ENCODE measurements around the gene LAMA1.
A peak's percentile ranks its signal among the peaks of the same experiment; 100 is the strongest.

Gene LAMA1

DNA sequence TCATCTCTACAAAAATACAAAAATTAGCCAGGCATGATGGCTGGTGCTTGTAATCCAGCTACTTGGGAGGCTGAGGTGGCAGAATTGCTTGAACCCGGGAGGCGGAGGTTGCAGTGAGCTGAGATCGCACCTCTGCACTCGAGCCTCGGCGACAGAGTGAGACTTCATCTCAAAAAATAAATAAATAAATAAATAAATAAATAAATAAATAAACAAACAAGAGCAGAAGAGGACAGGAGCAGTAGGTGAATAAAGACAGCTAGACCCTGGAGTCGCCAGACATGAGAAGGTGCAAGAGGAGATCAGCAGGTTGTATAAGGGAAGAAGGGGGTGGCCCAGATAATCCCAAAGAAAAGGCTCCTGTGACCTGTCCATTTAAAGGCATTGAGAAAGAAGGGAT, 12.3 kb downstream of the LAMA1 start:
- DNase-seq, result no peak

DNA sequence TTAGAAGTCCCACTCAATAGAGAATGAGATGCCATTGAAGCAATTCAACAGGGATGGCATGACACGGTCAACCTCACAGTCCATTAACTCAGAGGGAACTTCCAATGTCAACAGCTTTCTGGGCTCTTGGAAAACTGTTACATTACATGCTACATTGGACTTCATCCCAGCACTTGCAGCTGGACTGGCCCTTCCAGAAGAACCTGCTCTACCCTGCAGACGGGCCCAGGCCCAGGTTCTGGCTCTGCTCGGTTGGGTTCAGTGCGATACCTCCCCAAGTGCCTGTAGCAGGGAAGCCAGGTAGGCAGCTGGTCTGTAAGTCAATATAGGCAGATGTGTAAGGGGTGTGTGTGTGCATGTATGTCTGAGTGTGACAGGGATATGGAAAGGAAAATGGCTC, 12.9 kb downstream of the LAMA1 start:
- DNase-seq, result no peak

GRCh38 chr18:7102131-7102530, 15.5 kb downstream of the LAMA1 start:
- no peak for DNase-seq

DNA sequence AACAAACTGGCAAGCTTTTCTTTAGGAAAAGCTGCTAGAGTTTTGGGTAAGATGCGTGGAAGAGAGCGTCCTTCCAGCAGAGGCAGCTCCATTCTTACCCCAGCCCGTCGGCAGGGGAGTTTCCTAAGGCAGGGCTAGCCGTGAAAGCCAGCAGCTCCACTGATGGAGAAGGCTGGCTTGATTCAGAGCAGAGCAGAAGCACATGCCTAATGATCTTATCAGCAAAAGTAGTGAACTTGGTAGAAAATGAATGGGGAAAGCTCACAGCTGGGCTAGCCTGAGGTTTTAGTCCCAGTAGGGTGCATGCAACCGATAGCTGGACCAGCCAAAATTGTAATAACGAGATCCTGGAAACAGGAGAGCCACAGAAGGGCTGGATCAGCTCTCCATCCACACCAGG, 20.8 kb downstream of the LAMA1 start:
- DNase-seq, result no peak

GRCh38 chr18:7094427-7094826, 23.2 kb downstream of the LAMA1 start:
- no peak for DNase-seq

- no peak for DNase-seq
These were observed 26.8 kb downstream of the LAMA1 start for GRCh38 chr18:7090771-7091170.

DNA sequence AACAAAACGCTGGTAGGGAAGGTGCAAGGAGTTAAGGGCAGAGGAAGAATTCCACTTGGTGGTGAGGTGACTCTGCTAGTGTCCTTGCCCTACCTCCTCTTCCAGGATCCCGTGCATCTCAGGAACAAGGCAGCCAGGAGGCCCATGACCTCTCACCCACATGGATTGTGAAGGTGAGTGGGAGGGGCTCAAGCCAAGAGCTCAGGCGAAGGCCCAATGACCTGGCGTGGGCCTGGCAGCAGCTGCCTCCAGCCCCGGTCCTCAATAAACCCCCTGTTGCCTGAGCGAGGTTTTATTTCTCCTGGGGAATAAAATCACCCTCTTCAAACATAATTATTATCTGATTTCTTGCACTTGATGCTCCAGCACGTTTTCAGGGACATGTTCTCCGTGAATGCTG, 28.2 kb downstream of the LAMA1 start:
- no peak for DNase-seq

GRCh38 chr18:7084080-7085065, 33.2 kb downstream of the LAMA1 start:
- DNase-seq, result peak; percentile 84

DNA sequence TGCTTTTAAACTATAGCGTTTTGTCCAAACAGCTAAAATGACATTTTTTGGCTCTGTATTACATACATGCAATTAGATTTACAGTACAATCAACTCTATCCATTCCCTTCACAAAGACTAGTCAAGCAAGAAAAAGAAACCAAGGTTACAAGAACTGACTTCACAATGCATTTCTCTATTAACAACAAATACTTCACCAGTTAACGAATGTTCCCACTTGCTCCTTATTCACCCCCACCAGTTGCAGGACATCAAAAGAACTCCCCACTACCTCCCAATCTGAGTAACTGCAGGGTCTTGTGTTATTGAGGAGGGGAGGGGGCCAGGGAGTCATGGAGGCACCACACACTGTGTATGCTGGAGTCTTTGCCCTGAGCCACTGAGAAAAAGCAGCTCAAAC, 34.9 kb downstream of the LAMA1 start:
- DNase-seq, result no peak

DNA sequence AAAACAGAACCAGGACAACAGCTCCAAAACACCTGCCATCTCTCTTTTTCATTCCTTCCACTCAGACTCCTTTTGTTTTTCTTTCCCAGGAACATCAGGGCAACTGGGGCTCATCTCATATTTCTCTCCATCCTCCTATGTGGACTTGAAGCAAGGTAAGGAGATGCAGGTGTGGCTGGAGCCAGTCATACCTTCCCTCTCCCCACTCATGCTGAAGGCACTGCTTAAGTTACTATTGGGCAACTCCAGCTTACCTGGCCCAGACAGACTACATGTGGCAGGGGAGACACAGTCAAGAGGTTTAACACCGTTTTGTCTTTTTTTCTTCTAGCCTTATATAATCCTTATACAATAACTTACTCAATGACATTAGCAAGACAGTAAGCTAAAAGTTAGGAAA, 38.4 kb downstream of the LAMA1 start:
- DNase-seq, result no peak

- DNase-seq, result no peak
These were observed 45.0 kb downstream of the LAMA1 start for GRCh38 chr18:7072593-7072992.

DNA sequence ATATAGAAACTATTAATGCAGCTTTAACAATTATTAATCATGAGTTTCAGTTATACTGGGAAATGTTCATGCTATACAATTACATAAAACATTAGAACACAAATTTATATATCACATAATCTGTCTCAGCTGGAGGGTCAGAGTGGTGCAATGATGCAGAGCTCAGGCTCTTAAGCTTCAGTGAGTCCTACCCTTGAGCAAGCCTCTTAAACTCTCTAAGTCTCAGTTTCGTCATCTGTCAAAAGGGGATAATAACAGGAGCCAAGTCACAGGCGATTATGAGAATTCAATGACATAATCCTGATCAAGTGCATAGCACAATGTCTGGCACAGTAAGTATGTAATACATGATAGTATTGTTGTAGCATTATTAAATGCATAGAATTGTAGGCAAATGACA, 46.0 kb downstream of the LAMA1 start:
- DNase-seq, result no peak

- DNase-seq, result no peak
These were observed 47.1 kb downstream of the LAMA1 start for GRCh38 chr18:7070466-7070865.

DNA sequence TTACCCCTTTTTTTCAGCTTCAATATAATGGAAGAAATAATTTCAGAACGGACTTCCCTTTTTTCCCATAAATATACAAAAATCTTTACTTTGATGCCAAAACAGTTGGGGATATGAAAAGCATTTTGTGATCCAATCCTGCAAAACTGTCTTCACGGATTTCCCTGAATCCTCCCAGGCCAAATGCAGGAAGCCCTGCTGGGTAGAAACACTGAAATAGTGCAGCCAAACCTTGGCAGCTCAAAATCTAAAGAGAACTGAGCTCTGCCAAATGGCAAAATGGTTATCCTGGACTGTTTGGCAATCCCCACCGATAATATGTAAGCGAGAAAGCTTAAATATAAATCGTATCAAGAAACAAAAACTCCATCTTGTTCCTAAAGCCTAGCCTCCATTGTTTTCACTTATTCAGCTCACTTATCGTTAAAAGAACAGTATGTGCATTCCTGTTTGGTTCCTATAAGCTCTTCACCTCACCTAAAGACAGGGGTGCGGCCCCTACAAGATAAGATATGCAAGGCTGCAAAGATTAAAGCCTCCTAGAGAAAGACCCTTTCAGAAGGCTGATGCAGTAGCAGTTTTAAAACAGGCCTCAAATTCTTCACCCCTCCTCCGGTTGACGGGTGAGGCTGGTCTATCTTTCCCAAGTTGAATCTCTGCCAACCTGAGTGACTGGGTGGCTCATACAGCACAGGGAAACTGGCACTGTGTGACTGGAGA, 48.6 kb downstream of the LAMA1 start:
- DNase-seq, result no peak

DNA sequence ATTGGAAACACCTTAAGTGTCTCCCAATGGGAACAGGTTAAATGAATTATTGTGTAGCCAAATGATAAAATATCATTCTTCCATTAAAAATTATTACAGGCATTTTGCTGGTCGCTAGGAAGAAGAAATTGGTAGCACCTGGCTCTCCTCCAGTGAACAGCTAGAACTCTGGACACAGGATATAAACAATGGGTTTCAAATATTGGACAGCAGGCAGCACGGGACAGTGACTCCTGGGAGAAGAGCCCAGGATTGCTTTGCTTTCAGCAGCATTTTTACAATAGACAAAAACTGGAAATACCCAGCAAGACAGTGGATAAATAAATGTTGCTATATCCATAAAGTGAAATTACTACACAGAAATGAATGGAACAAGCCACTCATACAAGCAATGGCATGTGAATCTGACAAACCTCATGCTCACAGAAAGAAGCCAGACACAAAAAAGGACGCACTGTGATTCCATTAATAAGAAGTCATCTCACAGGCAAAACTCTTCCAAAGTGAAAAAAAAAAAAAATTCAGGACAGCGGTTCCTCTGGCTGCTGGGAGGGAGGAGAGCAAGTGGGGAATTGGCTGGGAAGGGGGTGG, 50.5 kb downstream of the LAMA1 start:
- no peak for DNase-seq

DNA sequence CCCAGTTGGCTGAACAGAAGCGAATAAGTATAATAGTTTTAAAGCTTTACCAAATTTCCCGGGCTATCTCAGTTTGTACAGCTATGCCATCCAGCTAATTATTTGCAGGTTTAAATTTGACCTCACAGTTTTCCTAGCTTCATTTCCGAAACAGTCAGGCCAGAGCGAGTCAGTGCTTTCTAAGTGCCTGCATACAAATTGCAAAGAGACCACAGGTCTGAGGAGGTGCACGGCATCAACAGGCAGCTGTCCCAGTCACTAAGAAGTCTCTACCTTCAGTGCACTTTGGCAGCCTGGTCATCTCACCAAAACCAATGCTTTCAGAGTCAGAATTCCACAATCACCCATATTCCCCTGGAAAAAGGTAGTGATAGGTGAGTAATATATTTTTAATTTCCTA, 51.9 kb downstream of the LAMA1 start:
- no peak for DNase-seq

GRCh38 chr18:7064346-7064745, 53.3 kb downstream of the LAMA1 start:
- no peak for DNase-seq

GRCh38 chr18:7062811-7063210, 54.8 kb downstream of the LAMA1 start:
- no peak for DNase-seq

DNA sequence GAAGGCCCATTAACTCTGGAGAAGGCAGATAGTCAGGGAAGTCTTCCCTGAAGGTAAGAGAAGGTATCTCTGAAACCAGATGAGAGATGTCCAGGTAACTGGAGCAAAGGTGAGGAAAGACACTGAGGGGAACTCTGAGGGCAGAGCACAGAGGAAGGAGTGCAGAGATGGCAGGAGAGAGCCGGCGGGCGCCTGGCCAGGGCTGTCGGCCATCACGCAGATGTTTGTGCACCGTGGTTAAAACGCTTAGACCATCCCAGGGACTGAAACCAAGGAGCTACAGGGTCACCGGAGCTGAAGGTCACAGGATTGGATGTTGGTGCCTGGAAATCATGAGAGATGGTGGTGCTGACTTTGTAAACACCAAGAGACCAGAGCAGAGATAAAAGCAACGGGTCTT, 55.4 kb downstream of the LAMA1 start:
- no peak for DNase-seq

DNA sequence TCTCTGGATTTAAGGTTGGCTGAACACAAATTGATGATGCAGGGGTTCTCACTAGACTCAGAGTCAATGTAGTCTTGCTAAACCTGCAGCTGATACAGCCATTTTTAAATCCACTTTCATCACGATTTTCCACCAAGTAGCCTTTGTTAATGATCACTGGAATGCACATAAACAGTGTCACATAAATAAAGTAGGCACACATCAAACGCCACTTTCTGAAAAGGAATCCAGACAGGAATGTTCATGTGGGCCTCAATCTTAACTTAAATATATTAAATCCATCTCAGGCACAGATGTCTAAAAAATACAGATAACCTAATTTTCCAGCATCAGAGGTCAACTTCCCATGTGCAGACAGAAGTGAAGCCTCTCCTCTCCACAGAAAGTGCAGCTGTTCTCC, 58.3 kb downstream of the LAMA1 start:
- DNase-seq, result no peak

- no peak for DNase-seq
These were observed 61.6 kb downstream of the LAMA1 start for GRCh38 chr18:7056026-7056425.

DNA sequence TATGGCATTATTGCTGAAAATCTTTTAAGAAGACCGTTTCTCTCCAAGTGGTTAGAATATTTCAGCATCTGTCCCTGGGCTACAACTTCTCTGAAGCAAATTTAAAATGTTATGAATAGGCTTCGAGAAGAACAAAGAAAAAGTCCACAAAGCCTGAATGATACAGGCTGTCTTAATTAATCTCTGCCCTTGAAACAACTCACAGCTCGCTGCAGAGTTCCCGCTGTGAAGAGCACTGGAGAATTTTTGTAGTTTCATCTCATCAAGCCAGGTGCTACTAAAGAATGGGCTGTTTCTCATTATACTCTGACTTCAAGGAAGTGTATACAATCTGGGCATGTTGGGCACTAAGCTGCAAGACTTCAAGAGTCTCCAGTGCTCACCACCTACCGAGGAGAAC, 67.6 kb downstream of the LAMA1 start:
- DNase-seq, result no peak

DNA sequence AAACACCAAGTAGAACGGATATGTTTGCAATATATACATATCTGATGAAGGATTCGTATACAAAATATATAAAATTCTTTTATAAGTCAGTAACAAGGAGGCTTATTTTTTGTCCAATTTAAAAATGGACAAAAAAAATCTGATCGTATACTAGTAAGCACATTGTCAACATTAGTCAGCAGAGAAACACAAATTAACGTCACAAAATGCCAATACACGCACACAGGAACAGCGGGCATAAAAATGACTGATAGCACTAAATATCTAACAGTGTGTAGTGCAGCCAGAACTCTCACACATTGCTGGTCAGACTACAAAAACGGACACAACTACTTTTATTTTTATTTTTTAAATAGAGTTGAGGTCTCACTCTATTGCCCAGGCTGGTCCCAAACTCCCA, 69.5 kb downstream of the LAMA1 start:
- DNase-seq, result no peak

- no peak for DNase-seq
These were observed 70.3 kb downstream of the LAMA1 start for GRCh38 chr18:7047336-7047735.

Measured in fibroblast of skin of back (primary cell).